SU-DHL-6 (cell line): ENCODE measurements around the gene RPS5.

Experiments used
- EZH2phosphoT487 ChIP-seq: fragments of 200-600 bp; sonication (generic), shearing (Covaris generic); conservative IDR thresholded peaks from 2 replicates; pipeline ENCODE4 v1.6.1; 2018; ENCODE audit warnings: mild to moderate bottlenecking, antibody characterized with exemption, low read length, moderate library complexity, mixed read lengths
- TF ChIP-seq, protein P1 (sequence below): fragments of 200-600 bp; sonication (generic); IDR thresholded peaks from one replicate; pipeline ENCODE4 v1.5.1; 2017; ENCODE audit warnings: antibody characterized with exemption, mild to moderate bottlenecking, low read length, moderate library complexity; ENCODE audit not compliant: insufficient read depth, poor library complexity, severe bottlenecking

DNA sequence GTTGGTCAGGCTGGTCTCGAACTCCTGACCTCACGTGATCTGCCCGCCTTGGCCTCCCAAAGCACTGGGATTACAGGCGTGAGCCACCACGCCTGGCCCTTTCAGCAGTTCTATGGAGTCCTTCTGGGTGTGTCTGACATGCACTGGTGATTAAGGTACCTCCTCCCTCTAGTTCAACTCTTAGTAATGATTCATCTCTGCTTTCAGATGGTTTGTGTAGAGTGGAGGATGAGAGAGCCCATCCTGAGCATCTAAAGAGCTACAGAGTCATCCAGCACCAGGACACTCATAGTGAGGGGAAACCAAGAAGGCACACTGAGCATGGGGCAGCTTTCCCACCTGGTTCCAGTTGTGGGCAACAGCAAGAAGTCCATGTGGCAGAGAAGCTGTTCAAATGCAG, 29.5 kb downstream of the RPS5 start:
- TF ChIP-seq, protein P1, sequence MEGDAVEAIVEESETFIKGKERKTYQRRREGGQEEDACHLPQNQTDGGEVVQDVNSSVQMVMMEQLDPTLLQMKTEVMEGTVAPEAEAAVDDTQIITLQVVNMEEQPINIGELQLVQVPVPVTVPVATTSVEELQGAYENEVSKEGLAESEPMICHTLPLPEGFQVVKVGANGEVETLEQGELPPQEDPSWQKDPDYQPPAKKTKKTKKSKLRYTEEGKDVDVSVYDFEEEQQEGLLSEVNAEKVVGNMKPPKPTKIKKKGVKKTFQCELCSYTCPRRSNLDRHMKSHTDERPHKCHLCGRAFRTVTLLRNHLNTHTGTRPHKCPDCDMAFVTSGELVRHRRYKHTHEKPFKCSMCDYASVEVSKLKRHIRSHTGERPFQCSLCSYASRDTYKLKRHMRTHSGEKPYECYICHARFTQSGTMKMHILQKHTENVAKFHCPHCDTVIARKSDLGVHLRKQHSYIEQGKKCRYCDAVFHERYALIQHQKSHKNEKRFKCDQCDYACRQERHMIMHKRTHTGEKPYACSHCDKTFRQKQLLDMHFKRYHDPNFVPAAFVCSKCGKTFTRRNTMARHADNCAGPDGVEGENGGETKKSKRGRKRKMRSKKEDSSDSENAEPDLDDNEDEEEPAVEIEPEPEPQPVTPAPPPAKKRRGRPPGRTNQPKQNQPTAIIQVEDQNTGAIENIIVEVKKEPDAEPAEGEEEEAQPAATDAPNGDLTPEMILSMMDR: no peak
- no peak for TF ChIP-seq EZH2phosphoT487
